CD4-positive, alpha-beta memory T cell (primary cell): Measurements from ENCODE around the gene VWA3B. TPM values are rescaled to one million over a fixed set of nuclear protein-coding genes. Genes with fewer than 3 reads are reported as not detected.

Experiments used
- CTCF ChIA-PET: fragments of 350-600 bp; sonication (Branson Sonifier 250); formaldehyde crosslinking; loops from one replicate; lab custom pipeline; 2021; ENCODE audit warnings: inconsistent platforms; ENCODE audit not compliant: partially characterized antibody; lab: Charles Lee
- POLR2A ChIA-PET: fragments of 350-600 bp; sonication (Branson Sonifier 250); formaldehyde crosslinking; loops from one replicate; lab custom pipeline; 2021; ENCODE audit not compliant: partially characterized antibody; lab: Charles Lee
- DNase-seq, 5 donors: peaks; one replicate each; pipeline versions ENCODE4 v3.0.0 to v3.0.0-alpha.2; 2020 to 2022; ENCODE audit warnings: mixed read lengths in 1 of 5
- H3K27ac ChIP-seq: one replicate; pipeline ENCODE4 v1.7.0; 2013; ENCODE audit warnings: low read depth, low read length
- H3K27me3 ChIP-seq: 2 replicates; pipeline ENCODE4 v1.7.0; 2013; ENCODE audit warnings: mild to moderate bottlenecking, low read length, moderate library complexity; ENCODE audit not compliant: insufficient read depth
- H3K36me3 ChIP-seq: 2 replicates; pipeline ENCODE4 v1.7.0; 2013; ENCODE audit warnings: mild to moderate bottlenecking, low read length, moderate library complexity; ENCODE audit not compliant: insufficient read depth
- H3K4me1 ChIP-seq: 2 replicates; pipeline ENCODE4 v1.7.0; 2013; ENCODE audit warnings: mild to moderate bottlenecking, low read length, moderate library complexity; ENCODE audit not compliant: insufficient read depth
- H3K4me3 ChIP-seq, 2 donors: one replicate each; pipeline ENCODE4 v1.7.0; 2013; ENCODE audit warnings: low read length in 2 of 2, mild to moderate bottlenecking in 1 of 2
- H3K9me3 ChIP-seq, 2 donors: one replicate each; pipeline ENCODE4 v1.7.0; 2013; ENCODE audit warnings: low read length in 2 of 2, control low read depth in 1 of 2; ENCODE audit not compliant: control insufficient read depth in 1 of 2
- H3K27ac Mint-ChIP-seq, 7 donors: one replicate each; pipeline ENCODE4 v1.8.0; 2020 to 2021; ENCODE audit warnings: mixed read lengths in 7 of 7, mild to moderate bottlenecking in 6 of 7, inconsistent platforms in 3 of 7, moderate library complexity in 3 of 7
- H3K27me3 Mint-ChIP-seq, 2 donors: one replicate each; pipeline ENCODE4 v1.8.0; 2020 to 2021; ENCODE audit warnings: mixed read lengths in 2 of 2
- H3K36me3 Mint-ChIP-seq, 2 donors: one replicate each; pipeline ENCODE4 v1.8.0; 2020 to 2021; ENCODE audit warnings: mixed read lengths in 2 of 2, inconsistent platforms in 1 of 2, mild to moderate bottlenecking in 1 of 2
- H3K4me1 Mint-ChIP-seq, 4 donors: one replicate each; pipeline ENCODE4 v1.8.0; 2020 to 2021; ENCODE audit warnings: mixed read lengths in 4 of 4, mild to moderate bottlenecking in 1 of 4
- H3K4me3 Mint-ChIP-seq, 8 donors: one replicate each; pipeline ENCODE4 v1.8.0; 2020 to 2021; ENCODE audit warnings: mixed read lengths in 8 of 8, mild to moderate bottlenecking in 7 of 8, moderate library complexity in 6 of 8, inconsistent platforms in 3 of 8
- H3K9me3 Mint-ChIP-seq, 8 donors: one replicate each; pipeline ENCODE4 v1.8.0; 2020 to 2021; ENCODE audit warnings: mixed read lengths in 8 of 8, mild to moderate bottlenecking in 5 of 8, inconsistent platforms in 3 of 8, moderate library complexity in 1 of 8
- intact Hi-C: fragments of 100-400 bp; cut with micrococcal nuclease; formaldehyde crosslinking; loops from one replicate; pipeline ENCODE4 v1.15.1; 2023
- polyA plus RNA-seq, 2 donors: library from polyadenylated mRNA; unstranded; fragments of 300-500 nt; fragmentation: Illumina TruSeq; gene quantifications; one replicate each; pipeline ENCODE4 v1.2.3, GENCODE V29; 2021
- total RNA-seq, 2 experiments: library from RNA; stranded (reverse); gene quantifications; one replicate each; pipeline ENCODE4 v1.2.3, GENCODE V29; 2021

The VWA3B gene
- total and polyA plus RNA-seq, 4 experiments from 2014 or later = not detected

DNA sequence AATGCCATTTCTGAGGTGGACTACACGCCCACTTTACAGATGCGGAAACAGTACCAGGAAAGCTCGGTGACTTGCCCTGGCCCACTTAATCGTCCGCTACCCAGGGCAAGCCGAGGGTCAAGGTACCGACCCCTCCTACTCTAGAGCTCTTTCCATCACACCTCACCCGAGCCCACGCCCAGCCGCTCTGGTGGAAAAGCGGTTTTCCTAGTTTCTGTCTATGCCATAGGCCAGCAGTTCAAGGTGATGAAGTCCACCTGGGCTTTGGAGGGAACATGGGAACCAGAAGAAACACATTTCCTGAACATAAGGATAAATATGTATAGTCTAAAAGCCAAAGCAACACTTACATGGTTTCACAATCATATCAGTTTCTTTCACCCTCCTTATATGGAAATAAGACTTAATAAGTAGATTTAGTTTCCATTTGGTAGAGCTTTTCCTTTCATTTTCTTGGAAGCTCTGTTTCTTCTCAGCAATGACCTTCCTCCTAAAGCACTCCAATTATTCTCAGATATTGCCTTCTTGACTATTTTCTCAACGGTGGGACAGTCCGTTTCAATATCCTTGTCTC, 567 bp downstream of the VWA3B start:
- CTCF ChIA-PET = no interaction called here
- peaks cover 42 to 47% of the 10 kb centered on the region in 2 donors for H3K27me3 Mint-ChIP-seq
- intact Hi-C loops = no loop called here
- peak overlapping the region in 7 of 8 donors; percentile 13 to 68 (median 59) for H3K4me3 Mint-ChIP-seq
- Histone ChIP-seq H3K9me3 (no peaks in the 10 kb centered on the region), H3K27ac (no peak overlapping the region), H3K27me3 (peaks cover 13% of the 10 kb centered on the region), H3K4me1 (peaks cover 14% of the 10 kb centered on the region), H3K4me3 (peak overlapping the region in 1 of 2 donors; percentile 1), H3K36me3 (no peaks in the 10 kb centered on the region)
- peaks cover 9 to 23% (median 13%) of the 10 kb centered on the region in 4 donors for H3K4me1 Mint-ChIP-seq
- H3K9me3 Mint-ChIP-seq = no peaks in the 10 kb centered on the region
- H3K27ac Mint-ChIP-seq = no peak overlapping the region
- POLR2A ChIA-PET = no interaction called here
- H3K36me3 Mint-ChIP-seq = no peaks in the 10 kb centered on the region
- DNase-seq = no peak

DNA sequence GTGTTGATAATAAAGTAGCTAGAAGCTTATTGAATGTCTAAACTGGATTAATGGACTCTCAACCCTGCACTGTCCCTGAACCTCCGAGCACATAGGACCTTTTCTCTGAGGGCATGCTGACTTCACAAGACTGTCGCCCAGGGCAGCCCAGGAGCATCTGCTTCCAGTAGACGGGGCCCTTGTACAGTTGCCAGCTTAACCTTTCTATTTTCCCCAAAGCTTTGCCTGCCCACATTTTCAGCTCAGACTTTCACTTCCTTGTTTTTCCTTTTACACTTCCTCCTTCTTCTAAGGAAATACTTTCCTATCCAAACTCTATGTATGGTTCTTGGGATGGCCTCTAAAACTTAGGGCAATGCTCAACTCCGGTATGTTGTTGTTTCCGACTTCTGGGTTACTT, 1.3 kb downstream of the VWA3B start:
- POLR2A ChIA-PET = no interaction called here
- CTCF ChIA-PET = no interaction called here
- Mint-ChIP-seq H3K36me3 (no peaks in the 10 kb centered on the region), H3K4me3 (peak overlapping the region in 1 of 8 donors; percentile 22), H3K9me3 (no peaks in the 10 kb centered on the region), H3K4me1 (peaks cover 9 to 23% (median 12%) of the 10 kb centered on the region in 4 donors), H3K27ac (no peak overlapping the region), H3K27me3 (peaks cover 38 to 42% of the 10 kb centered on the region in 2 donors)
- no peaks in the 10 kb centered on the region for H3K9me3 ChIP-seq
- H3K4me1 ChIP-seq = peaks cover 14% of the 10 kb centered on the region
- H3K36me3 ChIP-seq = no peaks in the 10 kb centered on the region
- H3K4me3 ChIP-seq = no peak overlapping the region
- H3K27ac ChIP-seq = no peak overlapping the region
- intact Hi-C loops = no loop called here
- H3K27me3 ChIP-seq = peaks cover 13% of the 10 kb centered on the region
- no peak for DNase-seq

DNA sequence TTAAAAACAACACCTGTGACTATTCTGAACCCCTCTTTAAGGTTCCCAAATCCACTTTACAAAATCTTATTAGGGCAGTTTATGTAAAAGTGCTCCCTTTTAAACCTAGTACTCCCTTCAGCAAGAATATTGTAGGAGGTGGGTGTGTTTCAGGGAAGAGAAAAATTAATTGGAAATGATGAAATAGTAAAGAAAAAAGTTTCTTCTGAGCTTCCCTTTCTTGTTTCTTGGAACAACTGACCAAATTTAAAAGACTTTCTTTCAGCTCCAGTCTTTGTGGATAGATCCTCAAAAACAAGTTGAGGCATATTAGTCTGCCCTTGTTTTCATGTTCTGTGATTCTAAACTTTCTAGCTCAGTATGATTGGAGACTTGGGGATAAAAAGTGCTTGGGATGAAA, 3.0 kb downstream of the VWA3B start:
- H3K4me1 ChIP-seq = peaks cover 14% of the 10 kb centered on the region
- Mint-ChIP-seq H3K9me3 (peaks cover 0 to 4% (median 0%) of the 10 kb centered on the region in 8 donors), H3K4me1 (peaks cover 9 to 23% (median 12%) of the 10 kb centered on the region in 4 donors), H3K4me3 (no peak overlapping the region), H3K27ac (no peak overlapping the region), H3K27me3 (peaks cover 32% of the 10 kb centered on the region in 2 donors), H3K36me3 (no peaks in the 10 kb centered on the region)
- intact Hi-C loops = no loop called here
- DNase-seq = no peak
- CTCF ChIA-PET = no interaction called here
- H3K27me3 ChIP-seq = peaks cover 8% of the 10 kb centered on the region
- no peaks in the 10 kb centered on the region for H3K36me3 ChIP-seq
- POLR2A ChIA-PET = no interaction called here
- no peak overlapping the region for H3K4me3 ChIP-seq
- no peak overlapping the region for H3K27ac ChIP-seq
- H3K9me3 ChIP-seq = no peaks in the 10 kb centered on the region

DNA sequence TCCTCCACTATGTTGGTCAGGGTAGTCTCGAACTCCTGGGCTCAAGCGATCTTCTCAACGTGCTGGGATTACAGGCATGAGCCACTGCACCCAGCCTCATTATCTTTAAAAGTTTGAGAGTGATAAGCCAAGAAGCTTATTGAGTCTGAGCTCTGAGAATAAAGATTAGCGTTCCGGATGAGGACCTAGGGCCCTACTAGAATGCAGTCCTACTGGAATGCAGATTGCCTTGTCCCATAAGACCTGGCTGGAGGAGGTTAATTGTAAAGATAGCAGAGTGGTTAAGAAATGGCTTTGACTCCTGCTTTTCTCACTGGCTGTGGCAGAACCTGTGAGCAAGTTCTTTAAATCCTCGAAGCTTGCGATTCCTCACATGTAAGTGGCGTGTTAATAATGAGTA, 4.0 kb downstream of the VWA3B start:
- intact Hi-C loops = no loop called here
- DNase-seq = no peak
- ChIA-PET POLR2A (no interaction called here), CTCF (no interaction called here)
- Mint-ChIP-seq H3K36me3 (no peaks in the 10 kb centered on the region), H3K9me3 (peaks cover 2 to 8% (median 3%) of the 10 kb centered on the region in 8 donors), H3K27ac (no peak overlapping the region), H3K4me1 (peaks cover 6 to 17% (median 12%) of the 10 kb centered on the region in 4 donors), H3K4me3 (no peak overlapping the region), H3K27me3 (peaks cover 23 to 25% of the 10 kb centered on the region in 2 donors)
- H3K4me1 ChIP-seq = peaks cover 14% of the 10 kb centered on the region
- no peak overlapping the region for H3K4me3 ChIP-seq
- H3K27me3 ChIP-seq = peaks cover 8% of the 10 kb centered on the region
- no peaks in the 10 kb centered on the region for H3K36me3 ChIP-seq
- H3K27ac ChIP-seq = no peak overlapping the region
- H3K9me3 ChIP-seq = no peaks in the 10 kb centered on the region

DNA sequence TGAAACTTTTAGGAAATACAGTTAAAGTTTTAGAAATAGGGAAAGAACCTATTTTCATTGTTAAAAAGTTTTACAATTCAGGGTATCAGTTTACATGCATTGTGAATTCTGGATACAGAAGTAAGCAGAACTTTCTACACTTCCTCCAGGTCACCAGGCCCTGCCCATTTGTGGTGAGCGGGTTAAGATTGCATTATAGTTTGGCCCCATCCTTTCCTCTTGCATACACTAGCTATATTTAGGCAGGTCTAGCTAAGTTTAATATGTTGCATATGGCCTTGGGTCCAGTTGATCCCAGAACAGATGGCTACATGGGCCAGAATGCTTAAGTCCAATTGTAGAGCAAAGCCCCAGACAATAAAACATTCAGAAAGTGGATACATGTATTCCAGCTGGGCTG, 4.8 kb downstream of the VWA3B start:
- POLR2A ChIA-PET = no interaction called here
- Mint-ChIP-seq H3K4me1 (peaks cover 2 to 9% (median 7%) of the 10 kb centered on the region in 4 donors), H3K9me3 (peaks cover 3 to 14% (median 8%) of the 10 kb centered on the region in 8 donors), H3K27me3 (peaks cover 16 to 19% of the 10 kb centered on the region in 2 donors), H3K4me3 (no peak overlapping the region), H3K27ac (no peak overlapping the region), H3K36me3 (no peaks in the 10 kb centered on the region)
- Histone ChIP-seq H3K4me1 (peaks cover 8% of the 10 kb centered on the region), H3K27me3 (peaks cover 5% of the 10 kb centered on the region), H3K9me3 (no peaks in the 10 kb centered on the region), H3K36me3 (no peaks in the 10 kb centered on the region), H3K27ac (no peak overlapping the region), H3K4me3 (no peak overlapping the region)
- CTCF ChIA-PET = no interaction called here
- intact Hi-C loops = no loop called here
- no peak for DNase-seq

DNA sequence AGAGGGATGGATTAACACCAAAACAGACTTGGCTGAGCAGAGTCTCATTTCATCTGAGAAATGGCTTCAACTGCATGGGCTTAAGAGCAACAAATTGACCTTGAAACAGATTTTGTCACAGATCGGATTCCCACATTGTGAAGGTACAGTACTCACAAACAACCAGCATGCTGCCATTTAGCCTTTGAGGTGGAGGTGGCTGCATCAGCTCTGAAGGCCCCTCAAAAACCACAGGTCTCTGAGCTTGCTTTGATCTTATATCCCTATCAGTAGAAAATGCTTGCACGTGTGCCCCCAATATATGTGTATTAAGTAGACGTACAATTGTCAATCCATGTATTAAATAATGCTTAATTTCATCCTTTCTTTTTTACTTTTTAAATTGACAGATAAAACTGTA, 6.2 kb downstream of the VWA3B start:
- ChIA-PET POLR2A (no interaction called here), CTCF (no interaction called here)
- Histone ChIP-seq H3K4me3 (no peak overlapping the region), H3K9me3 (no peaks in the 10 kb centered on the region), H3K27ac (no peak overlapping the region), H3K27me3 (no peaks in the 10 kb centered on the region), H3K4me1 (no peaks in the 10 kb centered on the region), H3K36me3 (no peaks in the 10 kb centered on the region)
- no peaks in the 10 kb centered on the region for H3K36me3 Mint-ChIP-seq
- intact Hi-C loops = no loop called here
- no peak overlapping the region for H3K4me3 Mint-ChIP-seq
- DNase-seq = no peak
- H3K9me3 Mint-ChIP-seq = peaks cover 3 to 21% (median 13%) of the 10 kb centered on the region in 8 donors
- H3K27me3 Mint-ChIP-seq = peaks cover 8 to 13% of the 10 kb centered on the region in 2 donors
- no peaks in the 10 kb centered on the region for H3K4me1 Mint-ChIP-seq
- H3K27ac Mint-ChIP-seq = no peak overlapping the region

DNA sequence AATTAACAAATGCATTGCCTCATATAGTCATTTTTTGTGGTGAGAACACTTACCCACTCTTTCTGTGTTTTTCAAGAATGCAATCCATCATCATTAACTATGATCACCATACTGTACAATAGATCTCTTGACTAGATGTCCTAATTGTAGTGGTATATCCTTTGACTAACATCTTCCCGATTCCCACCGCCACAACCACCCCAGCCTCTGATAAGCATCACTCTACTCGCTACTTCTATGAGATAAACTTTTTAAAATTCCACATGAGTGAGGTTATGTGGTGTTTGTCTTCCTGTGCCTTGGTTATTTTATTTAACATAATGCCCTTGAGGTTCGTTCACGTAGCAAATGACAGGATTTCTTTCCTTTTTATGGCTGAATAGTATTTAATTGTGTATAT, 6.6 kb downstream of the VWA3B start:
- Mint-ChIP-seq H3K4me3 (no peak overlapping the region), H3K27me3 (peaks cover 4 to 9% of the 10 kb centered on the region in 2 donors), H3K4me1 (no peaks in the 10 kb centered on the region), H3K9me3 (peaks cover 3 to 23% (median 14%) of the 10 kb centered on the region in 8 donors), H3K36me3 (no peaks in the 10 kb centered on the region), H3K27ac (no peak overlapping the region)
- H3K9me3 ChIP-seq = no peaks in the 10 kb centered on the region
- no peak overlapping the region for H3K4me3 ChIP-seq
- DNase-seq = no peak
- no peak overlapping the region for H3K27ac ChIP-seq
- H3K4me1 ChIP-seq = no peaks in the 10 kb centered on the region
- ChIA-PET CTCF (no interaction called here), POLR2A (no interaction called here)
- intact Hi-C loops = no loop called here
- H3K27me3 ChIP-seq = no peaks in the 10 kb centered on the region
- no peaks in the 10 kb centered on the region for H3K36me3 ChIP-seq
